Hepatocyte (in vitro differentiated cells): ENCODE results near the gene KIAA2012. TPM values are rescaled to one million over a fixed set of nuclear protein-coding genes. Genes with fewer than 3 reads are reported as not detected.

Experiments
- DNase-seq: peaks from one replicate; pipeline ENCODE4 v3.0.0-alpha.2; 2016; ENCODE audit warnings: low spot score
- H2AFZ ChIP-seq: fragments of 200-600 bp; sonication (generic); 2 replicates; pipeline ENCODE4 v1.6.0; 2016; ENCODE audit warnings: antibody characterized with exemption, mild to moderate bottlenecking
- H3K27ac ChIP-seq: fragments of 200-600 bp; sonication (generic); 2 replicates; pipeline ENCODE4 v1.5.1; 2016; ENCODE audit warnings: mild to moderate bottlenecking
- H3K27me3 ChIP-seq: fragments of 200-600 bp; sonication (generic); 2 replicates; pipeline ENCODE4 v1.6.1; 2016
- H3K36me3 ChIP-seq: fragments of 200-600 bp; sonication (generic); replicated peaks from 2 replicates; pipeline ENCODE4 v1.5.1; 2016; ENCODE audit warnings: low read depth; ENCODE audit not compliant: insufficient read depth
- H3K4me1 ChIP-seq: fragments of 200-600 bp; sonication (generic); 2 replicates; pipeline ENCODE4 v1.5.1; 2016; ENCODE audit warnings: mild to moderate bottlenecking, moderate library complexity; ENCODE audit not compliant: insufficient read depth
- H3K4me2 ChIP-seq: fragments of 200-600 bp; sonication (generic); 2 replicates; pipeline ENCODE4 v1.6.0; 2016
- H3K4me3 ChIP-seq: fragments of 200-600 bp; sonication (generic); 2 replicates; pipeline ENCODE4 v1.5.1; 2016; ENCODE audit warnings: mild to moderate bottlenecking
- H3K79me2 ChIP-seq: fragments of 200-600 bp; sonication (generic); 2 replicates; pipeline ENCODE4 v1.6.0; 2017; ENCODE audit warnings: mild to moderate bottlenecking
- H3K9me2 ChIP-seq: fragments of 200-600 bp; sonication (generic); replicated peaks from 2 replicates; pipeline ENCODE4 v1.6.0; 2017; ENCODE audit warnings: mild to moderate bottlenecking; ENCODE audit not compliant: insufficient read depth
- H3K9me3 ChIP-seq: fragments of 200-600 bp; sonication (generic); 2 replicates; pipeline ENCODE4 v1.5.1; 2016; ENCODE audit warnings: low read depth, mild to moderate bottlenecking
- H4K20me1 ChIP-seq: fragments of 200-600 bp; sonication (generic); 2 replicates; pipeline ENCODE4 v1.6.0; 2016; ENCODE audit warnings: mild to moderate bottlenecking; ENCODE audit not compliant: insufficient read depth, poor library complexity, severe bottlenecking
- EZH2 ChIP-seq: fragments of 200-600 bp; sonication (generic); IDR thresholded peaks from 2 replicates; pipeline ENCODE4 v1.6.1; 2016; ENCODE audit warnings: antibody characterized with exemption, mild to moderate bottlenecking, borderline replicate concordance
- EZH2phosphoT487 ChIP-seq: fragments of 200-600 bp; sonication (generic); IDR thresholded peaks from one replicate; pipeline ENCODE4 v1.6.1; 2018; ENCODE audit warnings: antibody characterized with exemption, mild to moderate bottlenecking, low read depth, moderate library complexity; ENCODE audit not compliant: unreplicated experiment, severe bottlenecking
- WGBS: methylation state at CpG from one replicate; pipeline ENCODE4 v1.1.6; 2016; ENCODE audit warnings: low lambda C conversion rate; ENCODE audit errors: missing lambda C conversion rate; 5-methylcytosine and 5-hydroxymethylcytosine counted together
- polyA plus RNA-seq: library from polyadenylated mRNA; unstranded; fragments of >200 nt; fragmentation: Nextera tagmentation; extraction: Ambion mirVana; gene quantifications from 2 replicates; pipeline ENCODE4 v1.2.1, GENCODE V29; 2016
- total RNA-seq: library from RNA; depleted of rRNA; stranded (reverse); fragments of >200 nt; gene quantifications from 2 replicates; pipeline ENCODE4 v1.2.3, GENCODE V29; 2014
- TF ChIP-seq, protein P1 (sequence below): fragments of 200-600 bp; sonication (generic); IDR thresholded peaks from 2 replicates; pipeline ENCODE4 v1.5.1; 2016; ENCODE audit warnings: antibody characterized with exemption, mild to moderate bottlenecking; ENCODE audit not compliant: poor library complexity

KIAA2012 gene
- total and polyA plus RNA-seq, 2 experiments from 2014 or later: 0.27 TPM; not detected in 1

DNA sequence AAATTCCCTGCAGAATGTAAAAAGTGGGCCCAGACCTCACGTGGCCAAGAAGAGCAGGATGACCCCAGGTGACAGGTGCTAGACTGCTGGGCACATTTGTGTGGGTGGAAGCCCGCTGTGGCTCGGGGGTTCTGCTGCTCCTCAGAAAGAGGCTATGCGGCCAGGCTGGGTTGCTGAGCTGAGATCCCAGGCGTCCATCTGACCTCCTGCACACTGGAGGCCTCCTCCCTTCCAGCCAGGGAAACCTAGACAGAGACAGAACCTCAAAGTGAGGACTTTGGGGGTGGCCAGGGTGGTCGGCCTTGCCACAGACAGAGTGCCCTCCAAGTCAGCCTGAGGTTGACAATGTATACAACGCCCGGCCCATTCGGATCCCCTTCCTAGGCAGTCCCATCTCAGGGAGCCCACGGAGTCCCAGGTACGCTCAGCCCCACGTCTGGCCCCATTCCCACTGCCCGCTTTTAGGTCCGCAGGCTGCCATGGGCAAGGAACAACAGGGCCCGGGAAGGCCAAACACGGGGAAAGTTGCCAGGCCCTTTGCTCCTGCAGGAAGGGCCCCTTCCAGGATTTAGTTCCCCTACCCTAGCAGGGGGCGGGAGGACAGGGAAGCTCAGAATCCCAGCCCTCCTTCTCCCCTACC lies 75.6 kb downstream of the KIAA2012 start:
- H3K4me3 ChIP-seq: no peak overlapping the region
- TF ChIP-seq EZH2 (no peak), EZH2phosphoT487 (no peak)
- TF ChIP-seq, protein P1, sequence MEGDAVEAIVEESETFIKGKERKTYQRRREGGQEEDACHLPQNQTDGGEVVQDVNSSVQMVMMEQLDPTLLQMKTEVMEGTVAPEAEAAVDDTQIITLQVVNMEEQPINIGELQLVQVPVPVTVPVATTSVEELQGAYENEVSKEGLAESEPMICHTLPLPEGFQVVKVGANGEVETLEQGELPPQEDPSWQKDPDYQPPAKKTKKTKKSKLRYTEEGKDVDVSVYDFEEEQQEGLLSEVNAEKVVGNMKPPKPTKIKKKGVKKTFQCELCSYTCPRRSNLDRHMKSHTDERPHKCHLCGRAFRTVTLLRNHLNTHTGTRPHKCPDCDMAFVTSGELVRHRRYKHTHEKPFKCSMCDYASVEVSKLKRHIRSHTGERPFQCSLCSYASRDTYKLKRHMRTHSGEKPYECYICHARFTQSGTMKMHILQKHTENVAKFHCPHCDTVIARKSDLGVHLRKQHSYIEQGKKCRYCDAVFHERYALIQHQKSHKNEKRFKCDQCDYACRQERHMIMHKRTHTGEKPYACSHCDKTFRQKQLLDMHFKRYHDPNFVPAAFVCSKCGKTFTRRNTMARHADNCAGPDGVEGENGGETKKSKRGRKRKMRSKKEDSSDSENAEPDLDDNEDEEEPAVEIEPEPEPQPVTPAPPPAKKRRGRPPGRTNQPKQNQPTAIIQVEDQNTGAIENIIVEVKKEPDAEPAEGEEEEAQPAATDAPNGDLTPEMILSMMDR: no peak
- no peak overlapping the region for H3K4me2 ChIP-seq
- H3K9me3 ChIP-seq: no peaks in the 10 kb centered on the region
- no peak for DNase-seq
- no peaks in the 10 kb centered on the region for H3K36me3 ChIP-seq
- peaks cover 11% of the 10 kb centered on the region for H3K4me1 ChIP-seq
- H2AFZ ChIP-seq: peak overlapping the region; percentile 57
- no peaks in the 10 kb centered on the region for H3K79me2 ChIP-seq
- 89% methylated on average over 17 of the region's 17 CpGs for WGBS
- no peaks in the 10 kb centered on the region for H3K9me2 ChIP-seq
- no peaks in the 10 kb centered on the region for H3K27me3 ChIP-seq
- no peaks in the 10 kb centered on the region for H4K20me1 ChIP-seq
- no peak overlapping the region for H3K27ac ChIP-seq

DNA sequence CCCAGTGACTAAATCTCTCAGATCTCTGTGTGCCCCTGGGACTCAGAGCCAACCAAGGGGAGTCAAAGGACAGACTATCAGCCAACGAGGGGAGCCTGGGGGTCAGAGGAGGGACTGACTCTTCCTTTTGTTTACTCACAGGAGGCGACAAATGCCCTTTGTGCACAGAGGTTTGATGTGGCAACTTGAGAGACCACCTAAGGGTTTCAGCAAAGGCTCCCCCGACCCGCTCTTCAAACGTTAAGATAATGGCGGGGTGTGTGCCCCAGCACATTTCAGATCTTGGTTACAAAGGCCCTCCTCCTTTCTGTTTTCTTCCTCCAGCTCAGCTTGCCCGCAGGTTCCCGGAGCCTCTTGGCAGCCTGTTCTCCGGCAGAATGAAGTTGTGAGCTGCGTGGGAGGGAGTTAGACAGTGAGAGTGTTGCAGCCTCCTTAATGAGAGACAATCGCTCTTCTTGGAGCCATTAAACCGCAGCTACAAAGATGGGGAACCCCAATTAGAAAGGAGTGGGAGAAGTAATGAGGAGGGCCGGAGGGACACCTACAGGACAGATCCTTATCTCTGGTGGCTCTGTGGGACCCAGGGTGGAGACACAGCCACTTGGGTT lies 76.2 kb downstream of the KIAA2012 start:
- Histone ChIP-seq H3K4me1 (peaks cover 17% of the 10 kb centered on the region), H3K36me3 (no peaks in the 10 kb centered on the region), H3K9me2 (no peaks in the 10 kb centered on the region), H3K9me3 (no peaks in the 10 kb centered on the region), H3K79me2 (no peaks in the 10 kb centered on the region), H3K27ac (peak overlapping the region; percentile 20), H3K27me3 (no peaks in the 10 kb centered on the region), H3K4me2 (peak overlapping the region; percentile 26), H3K4me3 (no peak overlapping the region), H4K20me1 (no peaks in the 10 kb centered on the region), H2AFZ (peak overlapping the region; percentile 57)
- 36% methylated on average over 13 of the region's 13 CpGs for whole genome bisulfite sequencing
- TF ChIP-seq, protein P1: no peak
- TF ChIP-seq EZH2phosphoT487 (no peak), EZH2 (no peak)
- no peak for DNase-seq

DNA sequence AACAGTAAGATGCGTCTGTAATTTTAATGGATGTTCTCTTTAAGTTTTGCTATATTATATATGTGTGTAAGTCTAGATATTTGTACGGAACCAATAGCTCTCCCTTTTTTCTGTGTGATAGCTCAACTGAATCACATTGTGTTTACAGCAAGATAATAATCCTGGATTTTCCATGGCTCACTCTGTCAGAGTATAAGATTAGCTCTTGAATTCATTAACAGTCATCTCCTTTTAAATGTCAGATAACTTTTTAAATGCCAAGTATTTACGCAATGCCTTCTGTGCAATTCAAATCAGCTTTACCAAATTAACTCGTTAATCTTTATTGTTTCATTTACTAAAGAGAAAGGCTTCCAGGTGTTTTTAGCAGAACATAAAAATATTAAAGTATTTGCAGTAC lies 76.9 kb downstream of the KIAA2012 start:
- H3K9me3 ChIP-seq: no peaks in the 10 kb centered on the region
- no peaks in the 10 kb centered on the region for H3K9me2 ChIP-seq
- H3K27me3 ChIP-seq: no peaks in the 10 kb centered on the region
- H3K4me1 ChIP-seq: peaks cover 18% of the 10 kb centered on the region
- H3K4me3 ChIP-seq: no peak overlapping the region
- 65% methylated on average over 4 of the region's 4 CpGs for WGBS
- H3K79me2 ChIP-seq: no peaks in the 10 kb centered on the region
- peak overlapping the region; percentile 26 for H3K4me2 ChIP-seq
- no peaks in the 10 kb centered on the region for H4K20me1 ChIP-seq
- no peak for TF ChIP-seq EZH2phosphoT487
- no peak for TF ChIP-seq EZH2
- TF ChIP-seq, protein P1: no peak
- H2AFZ ChIP-seq: no peak overlapping the region
- no peaks in the 10 kb centered on the region for H3K36me3 ChIP-seq
- no peak for DNase-seq
- H3K27ac ChIP-seq: no peak overlapping the region
